ENCODE results near the gene IKZF3. TPM values are rescaled to one million over a fixed set of nuclear protein-coding genes. Genes with fewer than 3 reads are reported as not detected.

The IKZF3 gene
- total RNA-seq, 1 donor from 2014 or later = not detected

- H3K27ac Mint-ChIP-seq = no peak overlapping the region
- H3K27me3 Mint-ChIP-seq = peaks cover 63% of the 10 kb centered on the region
- no peak for DNase-seq (ENCODE audit: low spot score, unreplicated experiment)
- TF ChIP-seq, protein P1, sequence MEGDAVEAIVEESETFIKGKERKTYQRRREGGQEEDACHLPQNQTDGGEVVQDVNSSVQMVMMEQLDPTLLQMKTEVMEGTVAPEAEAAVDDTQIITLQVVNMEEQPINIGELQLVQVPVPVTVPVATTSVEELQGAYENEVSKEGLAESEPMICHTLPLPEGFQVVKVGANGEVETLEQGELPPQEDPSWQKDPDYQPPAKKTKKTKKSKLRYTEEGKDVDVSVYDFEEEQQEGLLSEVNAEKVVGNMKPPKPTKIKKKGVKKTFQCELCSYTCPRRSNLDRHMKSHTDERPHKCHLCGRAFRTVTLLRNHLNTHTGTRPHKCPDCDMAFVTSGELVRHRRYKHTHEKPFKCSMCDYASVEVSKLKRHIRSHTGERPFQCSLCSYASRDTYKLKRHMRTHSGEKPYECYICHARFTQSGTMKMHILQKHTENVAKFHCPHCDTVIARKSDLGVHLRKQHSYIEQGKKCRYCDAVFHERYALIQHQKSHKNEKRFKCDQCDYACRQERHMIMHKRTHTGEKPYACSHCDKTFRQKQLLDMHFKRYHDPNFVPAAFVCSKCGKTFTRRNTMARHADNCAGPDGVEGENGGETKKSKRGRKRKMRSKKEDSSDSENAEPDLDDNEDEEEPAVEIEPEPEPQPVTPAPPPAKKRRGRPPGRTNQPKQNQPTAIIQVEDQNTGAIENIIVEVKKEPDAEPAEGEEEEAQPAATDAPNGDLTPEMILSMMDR (IDR thresholded peaks at IDR 0.05; ENCODE audit: unreplicated experiment) = no peak
- no peaks in the 10 kb centered on the region for H3K36me3 Mint-ChIP-seq (ENCODE audit: insufficient read depth)
- H3K9me3 Mint-ChIP-seq (ENCODE audit: low read depth) = no peaks in the 10 kb centered on the region
- peak overlapping the region; percentile 65 for H3K4me3 Mint-ChIP-seq (ENCODE audit: low read depth)
- H3K4me1 Mint-ChIP-seq (ENCODE audit: low read depth) = peaks cover 2% of the 10 kb centered on the region
Observed at GRCh38 chr17:39754958-39755553, 109.1 kb downstream of the IKZF3 start.

GRCh38 chr17:39754161-39754957 is 109.8 kb downstream of the IKZF3 start:
- Mint-ChIP-seq H3K27me3 (peaks cover 57% of the 10 kb centered on the region), H3K4me1 (ENCODE audit: low read depth) (peaks cover 2% of the 10 kb centered on the region), H3K27ac (no peak overlapping the region), H3K4me3 (ENCODE audit: low read depth) (peak overlapping the region; percentile 57), H3K9me3 (ENCODE audit: low read depth) (no peaks in the 10 kb centered on the region), H3K36me3 (ENCODE audit: insufficient read depth) (no peaks in the 10 kb centered on the region)
- peak; percentile 89 for DNase-seq (ENCODE audit: low spot score, unreplicated experiment)
- TF ChIP-seq, protein P1 (IDR thresholded peaks at IDR 0.05; ENCODE audit: unreplicated experiment) = peak; percentile 98

DNA sequence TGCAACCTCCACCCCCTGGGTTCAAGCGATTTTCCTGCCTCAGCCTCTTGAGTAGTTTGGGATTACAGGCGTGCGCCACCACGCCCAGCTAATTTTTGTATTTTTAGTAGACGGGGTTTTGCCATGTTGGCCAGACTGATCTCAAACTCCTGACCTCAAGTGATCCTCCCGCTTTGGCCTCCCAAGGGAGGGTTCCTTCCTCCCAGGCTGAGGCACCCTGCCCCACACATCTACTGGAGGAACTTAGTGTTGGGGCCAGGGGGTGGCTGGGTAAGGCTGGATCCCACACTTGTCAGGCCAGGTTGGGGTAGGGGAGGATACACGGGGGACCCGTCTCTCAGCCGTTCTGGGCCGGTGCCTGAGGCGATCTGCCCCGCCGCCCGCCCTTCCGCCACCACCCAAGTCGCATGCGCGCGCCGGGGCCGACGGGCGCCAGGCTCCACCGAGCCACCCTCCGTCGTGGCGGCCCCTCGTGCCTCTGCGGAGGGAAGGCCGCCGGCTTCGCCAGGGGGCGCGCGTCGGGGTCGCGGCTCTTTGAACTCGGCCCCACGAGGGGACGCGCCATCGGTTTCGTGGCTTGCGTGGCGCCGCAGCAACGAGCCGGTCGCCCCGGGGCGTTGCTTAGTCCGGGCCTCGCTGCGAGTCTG is 110.5 kb downstream of the IKZF3 start:
- no peak for DNase-seq (ENCODE audit: low spot score, unreplicated experiment)
- H3K4me3 Mint-ChIP-seq (ENCODE audit: low read depth) = peak overlapping the region; percentile 57
- H3K4me1 Mint-ChIP-seq (ENCODE audit: low read depth) = peaks cover 2% of the 10 kb centered on the region
- no peaks in the 10 kb centered on the region for H3K36me3 Mint-ChIP-seq (ENCODE audit: insufficient read depth)
- H3K9me3 Mint-ChIP-seq (ENCODE audit: low read depth) = no peaks in the 10 kb centered on the region
- peaks cover 50% of the 10 kb centered on the region for H3K27me3 Mint-ChIP-seq
- no peak overlapping the region for H3K27ac Mint-ChIP-seq
- TF ChIP-seq, protein P1 (IDR thresholded peaks at IDR 0.05; ENCODE audit: unreplicated experiment) = no peak

DNA sequence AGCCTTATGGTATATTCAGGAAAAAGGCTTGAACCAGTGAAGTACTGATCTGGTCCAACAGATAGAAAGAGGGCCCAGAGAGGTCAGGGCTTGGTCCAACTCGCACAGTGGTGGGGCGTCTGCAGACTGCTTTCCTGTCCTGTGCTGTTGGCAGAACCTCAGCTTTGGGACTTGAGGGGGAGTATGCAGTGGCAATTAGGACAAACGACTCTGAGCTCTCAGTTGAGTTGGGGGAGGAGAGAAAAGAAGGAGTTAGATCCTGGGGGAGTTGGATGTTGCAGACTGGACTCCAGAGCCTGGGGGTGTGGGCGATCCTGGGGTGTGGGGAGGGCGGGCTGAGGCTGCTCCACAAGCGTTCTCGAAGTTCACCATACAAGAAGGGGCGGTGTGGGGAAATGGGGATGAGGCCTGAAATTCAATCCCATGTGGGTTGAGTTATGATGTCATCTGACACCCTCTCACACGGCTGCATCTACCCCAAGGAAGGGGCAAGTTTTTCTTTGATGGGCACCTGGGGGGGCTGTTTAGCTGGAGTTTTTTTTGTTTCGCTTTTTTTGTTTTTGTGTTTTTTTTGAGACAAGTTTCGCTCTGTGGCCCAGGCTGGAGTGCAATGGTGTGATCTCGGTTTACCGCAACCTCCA is 111.8 kb downstream of the IKZF3 start:
- peaks cover 37% of the 10 kb centered on the region for H3K27me3 Mint-ChIP-seq
- TF ChIP-seq, protein P1 (IDR thresholded peaks at IDR 0.05; ENCODE audit: unreplicated experiment) = no peak
- H3K4me1 Mint-ChIP-seq (ENCODE audit: low read depth) = peaks cover 2% of the 10 kb centered on the region
- peak overlapping the region; percentile 53 for H3K4me3 Mint-ChIP-seq (ENCODE audit: low read depth)
- no peak for DNase-seq (ENCODE audit: low spot score, unreplicated experiment)
- H3K27ac Mint-ChIP-seq = no peak overlapping the region
- H3K36me3 Mint-ChIP-seq (ENCODE audit: insufficient read depth) = peaks cover 2% of the 10 kb centered on the region
- H3K9me3 Mint-ChIP-seq (ENCODE audit: low read depth) = no peaks in the 10 kb centered on the region

DNA sequence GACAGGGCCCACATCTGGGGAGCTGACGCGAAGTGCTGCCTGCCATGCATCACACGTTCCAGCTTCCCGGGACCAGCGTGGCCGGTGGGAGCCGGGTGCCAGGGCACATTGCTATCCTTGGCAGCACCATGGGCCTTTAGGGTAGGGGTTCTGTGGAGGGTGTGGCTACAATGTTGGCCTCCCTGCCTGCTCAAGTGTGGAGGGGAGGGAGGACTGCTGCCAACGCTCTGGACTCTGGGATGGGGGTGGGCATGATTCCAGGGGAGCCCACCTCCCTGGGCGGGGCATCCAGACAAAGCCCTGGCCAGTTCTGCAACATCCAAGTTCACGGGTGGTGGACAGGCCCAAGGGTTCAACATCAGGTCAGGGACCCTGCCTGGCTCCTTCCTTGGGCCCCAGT is 112.5 kb downstream of the IKZF3 start:
- Mint-ChIP-seq H3K36me3 (ENCODE audit: insufficient read depth) (peaks cover 5% of the 10 kb centered on the region), H3K27me3 (peaks cover 30% of the 10 kb centered on the region), H3K4me3 (ENCODE audit: low read depth) (no peak overlapping the region), H3K9me3 (ENCODE audit: low read depth) (no peaks in the 10 kb centered on the region), H3K4me1 (ENCODE audit: low read depth) (peaks cover 2% of the 10 kb centered on the region), H3K27ac (no peak overlapping the region)
- TF ChIP-seq, protein P1 (IDR thresholded peaks at IDR 0.05; ENCODE audit: unreplicated experiment) = no peak
- no peak for DNase-seq (ENCODE audit: low spot score, unreplicated experiment)

Data from progenitor cell of endocrine pancreas (in vitro differentiated cells).